SK-N-SH treated with all-trans-retinoic acid at 6 μM for 48 hours (cell line): ENCODE data around the gene TEKT5.
A peak's percentile ranks its signal among the peaks of the same experiment; 100 is the strongest.
"Not testable (repeated sequence)": the region's sequence is repeated elsewhere in the genome, so short reads cannot be mapped to it uniquely, and the experiment has no call there.

Source experiments
- ATAC-seq: fragments of 200-7000 bp; cut with Tn5 transposase; 3 replicates; pipeline ENCODE4 v1.9.1; 2020; ENCODE audit warnings: mild to moderate bottlenecking, moderate library complexity
- ARNTL ChIP-seq: fragments of 450-650 bp; formaldehyde crosslinking; IDR thresholded peaks from 2 replicates; pipeline ENCODE4 v1.5.0; 2020; ENCODE audit warnings: low read depth, mild to moderate bottlenecking, moderate library complexity, borderline replicate concordance
- BACH2 ChIP-seq: fragments of 250-450 bp; sonication (Bioruptor Pico); IDR thresholded peaks from 2 replicates; pipeline ENCODE4 v1.9.0; 2021; ENCODE audit warnings: mild to moderate bottlenecking, borderline replicate concordance
- CREB5 ChIP-seq: fragments of 250-450 bp; sonication (Bioruptor Pico); IDR thresholded peaks from 2 replicates; pipeline ENCODE4 v1.5.1; 2020; ENCODE audit warnings: low read depth, mild to moderate bottlenecking, moderate library complexity
- CSDC2 ChIP-seq: fragments of 250-450 bp; sonication (Bioruptor Pico); IDR thresholded peaks from 2 replicates; pipeline ENCODE4 v1.5.0; 2020; ENCODE audit warnings: mild to moderate bottlenecking, moderate library complexity
- CSRNP3 ChIP-seq: fragments of 250-450 bp; sonication (Bioruptor Pico); IDR thresholded peaks from 2 replicates; pipeline ENCODE4 v1.5.1; 2021; ENCODE audit warnings: mild to moderate bottlenecking, moderate library complexity
- ESRRG ChIP-seq: fragments of 250-450 bp; sonication (Bioruptor Pico); IDR thresholded peaks from 2 replicates; pipeline ENCODE4 v1.6.1; 2021; ENCODE audit warnings: mild to moderate bottlenecking
- GLIS3 ChIP-seq: fragments of 250-450 bp; sonication (Bioruptor Pico); IDR thresholded peaks from 2 replicates; pipeline ENCODE4 v1.5.0; 2020; ENCODE audit warnings: mild to moderate bottlenecking, moderate library complexity
- ISL1 ChIP-seq: fragments of 250-450 bp; sonication (Bioruptor Pico); IDR thresholded peaks from 2 replicates; pipeline ENCODE4 v2.1.2; 2022; ENCODE audit warnings: mild to moderate bottlenecking, moderate library complexity
- OSR1 ChIP-seq: fragments of 250-450 bp; sonication (Bioruptor Pico); IDR thresholded peaks from 2 replicates; pipeline ENCODE4 v1.8.0; 2022; ENCODE audit warnings: moderate library complexity, mild to moderate bottlenecking, inconsistent platforms
- PATZ1 ChIP-seq: fragments of 250-450 bp; sonication (Bioruptor Pico); IDR thresholded peaks from 2 replicates; pipeline ENCODE4 v1.8.0; 2020; ENCODE audit warnings: mild to moderate bottlenecking, moderate library complexity, borderline replicate concordance
- POU6F1 ChIP-seq: fragments of 250-450 bp; sonication (Bioruptor Pico); IDR thresholded peaks from 2 replicates; pipeline ENCODE4 v1.8.0; 2021; ENCODE audit warnings: low read depth, mild to moderate bottlenecking, moderate library complexity, borderline replicate concordance
- PPARA ChIP-seq: fragments of 250-450 bp; sonication (Bioruptor Pico); IDR thresholded peaks from 2 replicates; pipeline ENCODE4 v1.5.0; 2020; ENCODE audit warnings: mild to moderate bottlenecking, borderline replicate concordance
- RARB ChIP-seq: fragments of 250-450 bp; sonication (Bioruptor Pico); IDR thresholded peaks from 2 replicates; pipeline ENCODE4 v1.8.0; 2021; ENCODE audit warnings: mild to moderate bottlenecking, moderate library complexity
- SNAI2 ChIP-seq: fragments of 250-450 bp; sonication (Bioruptor Pico); IDR thresholded peaks from 2 replicates; pipeline ENCODE4 v1.5.0; 2020; ENCODE audit warnings: mild to moderate bottlenecking, moderate library complexity
- TCF4 ChIP-seq: fragments of 250-450 bp; sonication (Bioruptor Pico); IDR thresholded peaks from 2 replicates; pipeline ENCODE4 v1.8.0; 2021; ENCODE audit warnings: mild to moderate bottlenecking, moderate library complexity, borderline replicate concordance
- TOX ChIP-seq: fragments of 250-450 bp; sonication (Bioruptor Pico); IDR thresholded peaks from 2 replicates; pipeline ENCODE4 v1.8.0; 2021; ENCODE audit warnings: mild to moderate bottlenecking, moderate library complexity, borderline replicate concordance
- TSHZ2 ChIP-seq: fragments of 250-450 bp; sonication (Bioruptor Pico); IDR thresholded peaks from 2 replicates; pipeline ENCODE4 v1.5.0; 2020; ENCODE audit warnings: mild to moderate bottlenecking, moderate library complexity
- ZC3H10 ChIP-seq: fragments of 250-450 bp; sonication (Bioruptor Pico); IDR thresholded peaks from 2 replicates; pipeline ENCODE4 v1.5.1; 2021; ENCODE audit warnings: mild to moderate bottlenecking, moderate library complexity
- ZFP3 ChIP-seq: fragments of 250-450 bp; sonication (Bioruptor Pico); IDR thresholded peaks from 2 replicates; pipeline ENCODE4 v1.5.0; 2020; ENCODE audit warnings: mild to moderate bottlenecking, moderate library complexity
- ZFP30 ChIP-seq: fragments of 450-650 bp; formaldehyde crosslinking; IDR thresholded peaks from 2 replicates; pipeline ENCODE4 v1.5.0; 2022; ENCODE audit warnings: mild to moderate bottlenecking, moderate library complexity
- ZNF565 ChIP-seq: fragments of 450-650 bp; formaldehyde crosslinking; conservative IDR thresholded peaks from 2 replicates; pipeline ENCODE4 v1.5.0; 2020; ENCODE audit warnings: low read depth, mild to moderate bottlenecking, moderate library complexity
- ZNF70 ChIP-seq: fragments of 450-650 bp; formaldehyde crosslinking; IDR thresholded peaks from 2 replicates; pipeline ENCODE4 v1.5.0; 2020; ENCODE audit warnings: mild to moderate bottlenecking, moderate library complexity
- ZNF8 ChIP-seq: fragments of 450-650 bp; formaldehyde crosslinking; IDR thresholded peaks from 2 replicates; pipeline ENCODE4 v1.5.0; 2020; ENCODE audit warnings: mild to moderate bottlenecking, moderate library complexity

TEKT5 gene

GRCh38 chr16:10741844-10742243, 47.1 kb upstream of the TEKT5 start:
- no peak; the same call in 2 of the 3 replicates for ATAC-seq
- no peak for TF ChIP-seq ISL1 (CRISPR knock-in tag)
- TF ChIP-seq PATZ1 (CRISPR knock-in tag), result no peak
- peak; percentile 85 for TF ChIP-seq TCF4 (CRISPR knock-in tag)
- no peak for TF ChIP-seq GLIS3 (CRISPR knock-in tag)
- TF ChIP-seq ESRRG (CRISPR knock-in tag), result no peak
- no peak for TF ChIP-seq OSR1
- TF ChIP-seq ZFP3 (CRISPR knock-in tag), result no peak
- no peak for TF ChIP-seq PPARA (CRISPR knock-in tag)
- no peak for TF ChIP-seq ZFP30 (CRISPR knock-in tag)
- TF ChIP-seq POU6F1 (CRISPR knock-in tag), result no peak
- TF ChIP-seq ZNF8 (CRISPR knock-in tag), result no peak
- TF ChIP-seq RARB, result no peak
- TF ChIP-seq ZNF565 (CRISPR knock-in tag), result no peak
- peak; percentile 99 for TF ChIP-seq ZNF70 (CRISPR knock-in tag)
- no peak for TF ChIP-seq CSRNP3 (CRISPR knock-in tag)
- 0 out of 2 replicates have a peak, but pooled peaks have one; percentile 23 for TF ChIP-seq BACH2 (CRISPR knock-in tag)
- no peak for TF ChIP-seq CSDC2
- peak; percentile 64; the same call in 1 of the 2 replicates for TF ChIP-seq TSHZ2 (CRISPR knock-in tag)
- TF ChIP-seq TOX (CRISPR knock-in tag), result no peak
- TF ChIP-seq ARNTL (CRISPR knock-in tag), result no peak
- TF ChIP-seq SNAI2 (CRISPR knock-in tag), result no peak
- no peak for TF ChIP-seq ZC3H10 (CRISPR knock-in tag)
- no peak for TF ChIP-seq CREB5 (CRISPR knock-in tag)

- not testable (repeated sequence) for ATAC-seq
Measured at GRCh38 chr16:10741249-10741648, 46.5 kb upstream of the TEKT5 start.

- TF ChIP-seq RARB (no peak), ZNF565 (CRISPR knock-in tag) (no peak), ZFP3 (CRISPR knock-in tag) (no peak), POU6F1 (CRISPR knock-in tag) (no peak), SNAI2 (CRISPR knock-in tag) (no peak), CSDC2 (no peak), BACH2 (CRISPR knock-in tag) (no peak), OSR1 (no peak), TOX (CRISPR knock-in tag) (no peak), PPARA (CRISPR knock-in tag) (no peak), GLIS3 (CRISPR knock-in tag) (no peak), ZNF70 (CRISPR knock-in tag) (no peak), CSRNP3 (CRISPR knock-in tag) (no peak), TCF4 (CRISPR knock-in tag) (no peak)
- no peak for ATAC-seq
Measured at GRCh38 chr16:10740845-10741208, 46.1 kb upstream of the TEKT5 start.
